K562 (cell line): ENCODE data around the gene MYO5C. TPM values are rescaled to one million over a fixed set of nuclear protein-coding genes. Genes with fewer than 3 reads are reported as not detected.

Experiments
- CTBP1 ChIP-seq: fragments of 450-650 bp; IDR thresholded peaks from 2 replicates; pipeline ENCODE4 v1.6.1; 2016; ENCODE audit warnings: borderline replicate concordance
- DMBX1 ChIP-seq: fragments of 250-450 bp; sonication (Bioruptor Pico); IDR thresholded peaks from 2 replicates; pipeline ENCODE4 v1.8.0; 2022; ENCODE audit warnings: inconsistent platforms, mild to moderate bottlenecking, moderate library complexity, borderline replicate concordance
- FOSL1 ChIP-seq: fragments of 200-800 bp; sonication (Bioruptor generic); conservative IDR thresholded peaks from 2 replicates; pipeline ENCODE4 v1.6.1; 2016; ENCODE audit warnings: missing genetic modification characterization, missing compliant biosample characterization
- HMGN3 ChIP-seq: IDR thresholded peaks from 2 replicates; pipeline ENCODE4 v1.6.1; 2011; ENCODE audit warnings: borderline replicate concordance, low read depth, mild to moderate bottlenecking, mixed read lengths, low read length; ENCODE audit not compliant: insufficient read length; ENCODE audit errors: extremely low read depth
- L3MBTL2 ChIP-seq: fragments of 450-650 bp; IDR thresholded peaks from 2 replicates; pipeline ENCODE4 v1.6.1; 2016; ENCODE audit warnings: mild to moderate bottlenecking, moderate library complexity
- LEF1 ChIP-seq: fragments of 450-650 bp; IDR thresholded peaks from 2 replicates; pipeline ENCODE4 v1.6.1; 2016; ENCODE audit warnings: mild to moderate bottlenecking
- MEIS2 ChIP-seq: fragments of 450-650 bp; IDR thresholded peaks from 2 replicates; pipeline ENCODE4 v1.6.1; 2014; ENCODE audit warnings: mild to moderate bottlenecking; ENCODE audit not compliant: partially characterized antibody
- MGA ChIP-seq: fragments of 450-650 bp; IDR thresholded peaks from 2 replicates; pipeline ENCODE4 v1.6.1; 2016; ENCODE audit warnings: mild to moderate bottlenecking, moderate library complexity
- RBFOX2 ChIP-seq: fragments of 200-400 bp; formaldehyde crosslinking; IDR thresholded peaks from 2 replicates; pipeline ENCODE4 v1.6.1; 2017; ENCODE audit warnings: low read depth, mild to moderate bottlenecking, low read length, moderate library complexity
- SAFB ChIP-seq: fragments of 200-400 bp; formaldehyde crosslinking; IDR thresholded peaks from 2 replicates; pipeline ENCODE4 v1.6.1; 2017; ENCODE audit warnings: low read depth, low read length, borderline replicate concordance
- TCFL5 ChIP-seq: fragments of 250-450 bp; sonication (Bioruptor Pico); conservative IDR thresholded peaks from 2 replicates; pipeline ENCODE4 v1.6.1; 2021; ENCODE audit warnings: mild to moderate bottlenecking, moderate library complexity, matching md5 sums
- UBTF ChIP-seq, 2 experiments: IDR thresholded peaks; 2 replicates each; pipeline ENCODE4 v1.6.1; 2012; ENCODE audit warnings: improper control_type of control experiment in 2 of 2, low read depth in 2 of 2, low read length in 2 of 2, borderline replicate concordance in 1 of 2
- ZKSCAN1 ChIP-seq: fragments of 150-350 bp; IDR thresholded peaks from 2 replicates; pipeline ENCODE4 v1.6.1; 2016; ENCODE audit warnings: low read depth, low read length
- ZNF507 ChIP-seq: conservative IDR thresholded peaks from 2 replicates; pipeline ENCODE4 v1.6.1; 2017; ENCODE audit warnings: missing genetic modification characterization, missing compliant biosample characterization
- ZNF584 ChIP-seq: fragments of 200-800 bp; sonication (Bioruptor generic); IDR thresholded peaks from 2 replicates; pipeline ENCODE4 v1.6.1; 2016; ENCODE audit warnings: low read depth, mild to moderate bottlenecking, missing genetic modification characterization, missing compliant biosample characterization
- polyA plus RNA-seq, 8 experiments: library from polyadenylated mRNA; depleted of rRNA in 4 of 8; stranded (reverse) in 5 of 8; unstranded in 3 of 8; fragments of >200 nt; fragmentation: Nextera tagmentation in 2 of 8; fragmentation: Illumina TruSeq in 1 of 8; extraction: Ambion mirVana in 2 of 8; extraction: Trizol in 1 of 8; gene quantifications; 2 replicates each; pipeline versions ENCODE4 v1.2.1 to v1.2.3, GENCODE V29; 2011 to 2014; ENCODE audit warnings: inconsistent platforms in 1 of 8, missing spikeins in 1 of 8
- total RNA-seq, 7 experiments: library from RNA; depleted of rRNA in 6 of 7; stranded (reverse); fragments of >200 nt in 6 of 7; fragmentation: Illumina TruSeq in 2 of 7; extraction: Trizol in 2 of 7; gene quantifications; 2 replicates each; pipeline versions ENCODE4 v1.2.1 to v1.2.3, GENCODE V29; 2011 to 2021; ENCODE audit warnings: low replicate concordance in 1 of 7

The MYO5C gene
- total and polyA plus RNA-seq, 9 of the 15 experiments (the other 6 are each of a cell fraction or from before 2014, with no cell fraction given) = 0.01 to 0.24 TPM; not detected in 7

GRCh38 chr15:52217186-52217585 lies 78.4 kb downstream of the MYO5C start (continued):
- peak; percentile 77 for TF ChIP-seq MGA
- 0 out of 2 replicates have a peak, but pooled peaks have one; percentile 22 for TF ChIP-seq CTBP1
- no peak for TF ChIP-seq ZNF584 (CRISPR knock-in tag)
- TF ChIP-seq FOSL1 (tag) = no peak
- peak; percentile 82 for TF ChIP-seq L3MBTL2
- no peak for TF ChIP-seq TCFL5 (CRISPR knock-in tag)
- no peak for TF ChIP-seq LEF1
- no peak for TF ChIP-seq SAFB
- no peak for TF ChIP-seq RBFOX2
- no peak for TF ChIP-seq ZNF507 (tag)
- no peak for TF ChIP-seq HMGN3
- TF ChIP-seq ZKSCAN1 = no peak
- TF ChIP-seq MEIS2 = peak; percentile 96
- no peak for TF ChIP-seq UBTF (IDR thresholded peaks at IDR 0.05; ENCODE audit: borderline replicate concordance in 1 of 2, low read depth in 2 of 2, low read length in 2 of 2)
- TF ChIP-seq DMBX1 (CRISPR knock-in tag) = no peak
